NCI-H2196 treated with DMSO at 0.1 percent for 48 hours (cell line): ENCODE measurements around the gene PPP1R9B.

ENCODE experiments used
- DNase-seq: peaks from one replicate; lab custom pipeline; 2025; ENCODE audit not compliant: unreplicated experiment; lab: John Stamatoyannopoulos, UW

The PPP1R9B gene

DNA sequence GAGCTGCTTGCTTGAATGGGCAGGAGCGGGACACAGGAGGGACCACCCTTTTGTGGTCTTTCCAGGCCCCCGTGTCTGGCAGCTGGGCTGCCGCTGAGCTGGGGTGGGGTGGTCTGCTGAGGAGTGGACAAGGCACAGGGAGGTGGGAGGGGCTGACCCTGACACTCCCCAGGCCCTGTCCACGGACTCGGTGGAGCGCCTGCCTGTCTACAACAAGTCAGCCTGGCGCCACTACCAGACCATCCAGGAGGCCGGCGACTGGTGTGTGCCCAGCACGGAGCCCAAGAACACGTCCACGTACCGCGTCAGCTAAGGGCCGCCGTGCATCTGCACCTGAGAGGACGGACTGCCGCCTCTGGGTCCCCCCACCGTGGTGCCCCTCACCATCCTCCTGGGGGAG is 40.7 kb downstream of the PPP1R9B start:
- no peak for DNase-seq

DNA sequence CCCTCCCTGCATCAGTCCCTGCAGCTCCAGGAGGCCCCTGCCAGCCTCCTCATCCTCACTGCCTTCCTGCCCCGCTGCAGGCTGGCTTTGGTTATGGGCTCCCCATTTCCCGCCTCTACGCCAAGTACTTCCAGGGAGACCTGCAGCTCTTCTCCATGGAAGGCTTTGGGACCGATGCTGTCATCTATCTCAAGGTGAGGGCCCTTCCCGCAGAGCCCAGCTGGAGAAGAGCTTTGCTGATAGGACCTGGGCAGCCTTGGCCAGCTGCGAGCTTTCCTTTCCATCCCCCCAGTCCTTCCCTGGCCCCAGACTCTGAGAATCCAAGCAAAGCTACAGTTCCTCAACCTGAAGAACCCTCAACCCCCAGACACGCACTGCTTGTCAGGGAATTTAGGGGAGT is 41.3 kb downstream of the PPP1R9B start:
- DNase-seq, result no peak

DNA sequence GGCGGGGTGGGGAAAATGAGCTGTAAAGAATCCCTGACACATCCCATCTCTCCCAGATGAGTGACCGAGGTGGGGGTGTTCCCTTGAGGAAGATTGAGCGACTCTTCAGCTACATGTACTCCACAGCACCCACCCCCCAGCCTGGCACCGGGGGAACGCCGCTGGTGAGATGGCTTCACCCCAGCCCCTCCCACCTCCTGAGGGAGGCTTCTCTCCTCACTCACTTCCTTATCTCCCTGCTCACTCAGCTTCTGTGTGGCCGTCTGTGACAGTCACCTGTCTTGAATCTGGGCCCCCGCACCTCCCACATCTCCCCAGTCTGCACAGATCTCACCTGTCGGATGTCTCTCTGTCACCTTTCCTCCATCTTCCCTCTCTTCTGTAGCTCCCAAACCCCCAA is 41.9 kb downstream of the PPP1R9B start:
- no peak for DNase-seq

DNA sequence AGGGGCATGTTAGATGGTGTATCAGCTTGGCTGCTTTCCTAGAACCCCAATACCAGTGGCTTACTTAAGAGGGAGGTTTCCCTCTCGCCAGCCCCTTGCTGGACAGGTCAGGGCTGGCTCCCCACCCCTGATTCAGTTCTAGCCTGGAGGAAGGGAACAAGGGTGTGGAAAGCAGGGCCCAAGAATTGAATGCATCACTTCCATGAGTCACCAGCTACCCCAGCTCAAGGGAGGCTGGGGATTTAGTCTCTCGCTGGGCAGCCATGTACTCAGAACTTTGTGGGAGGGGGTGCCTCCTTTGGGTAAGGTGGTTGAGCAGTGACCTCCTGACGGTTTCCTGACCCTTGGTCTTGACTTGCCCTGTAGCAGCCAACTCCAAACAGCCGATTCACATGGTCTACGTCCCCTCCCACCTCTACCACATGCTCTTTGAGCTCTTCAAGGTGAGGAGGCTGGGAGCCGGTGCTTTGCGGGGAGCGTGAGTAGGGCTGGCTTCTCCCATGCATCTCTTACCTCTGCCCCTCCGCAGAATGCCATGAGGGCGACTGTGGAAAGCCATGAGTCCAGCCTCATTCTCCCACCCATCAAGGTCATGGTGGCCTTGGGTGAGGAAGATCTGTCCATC is 42.6 kb downstream of the PPP1R9B start:
- no peak for DNase-seq

DNA sequence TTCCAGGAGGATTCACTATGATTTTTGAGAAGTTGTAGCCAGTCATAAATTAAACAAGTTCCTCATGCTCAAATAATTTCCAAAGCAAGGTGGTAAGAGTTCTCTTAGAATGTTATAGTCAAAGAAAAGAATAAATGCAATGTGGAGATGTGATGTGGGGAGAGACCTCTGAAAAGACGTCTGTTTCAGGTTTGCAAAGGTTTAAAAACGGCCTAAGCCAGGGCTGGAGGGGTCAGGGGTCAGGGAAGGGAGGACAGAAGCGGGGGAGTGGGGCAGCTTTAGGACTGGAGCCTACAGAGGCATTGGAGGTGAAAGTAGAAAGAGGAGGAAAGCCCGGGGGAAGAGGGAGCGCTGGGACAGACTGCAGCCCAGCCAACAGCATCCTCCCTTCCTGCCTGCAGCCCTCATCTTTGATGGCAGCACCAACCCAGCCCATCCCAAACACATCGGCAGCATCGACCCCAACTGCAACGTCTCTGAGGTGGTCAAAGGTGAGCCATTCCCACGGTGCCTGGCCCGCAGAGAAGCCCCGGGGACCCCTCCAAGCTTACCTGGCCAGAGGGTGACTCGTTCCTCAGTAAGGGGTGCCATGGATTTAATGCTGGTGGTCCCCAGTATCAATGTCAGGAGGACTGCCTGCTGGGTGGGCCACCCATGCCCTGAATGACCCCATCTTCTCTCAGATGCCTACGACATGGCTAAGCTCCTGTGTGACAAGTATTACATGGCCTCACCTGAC is 43.9 kb downstream of the PPP1R9B start:
- DNase-seq, result no peak

DNA sequence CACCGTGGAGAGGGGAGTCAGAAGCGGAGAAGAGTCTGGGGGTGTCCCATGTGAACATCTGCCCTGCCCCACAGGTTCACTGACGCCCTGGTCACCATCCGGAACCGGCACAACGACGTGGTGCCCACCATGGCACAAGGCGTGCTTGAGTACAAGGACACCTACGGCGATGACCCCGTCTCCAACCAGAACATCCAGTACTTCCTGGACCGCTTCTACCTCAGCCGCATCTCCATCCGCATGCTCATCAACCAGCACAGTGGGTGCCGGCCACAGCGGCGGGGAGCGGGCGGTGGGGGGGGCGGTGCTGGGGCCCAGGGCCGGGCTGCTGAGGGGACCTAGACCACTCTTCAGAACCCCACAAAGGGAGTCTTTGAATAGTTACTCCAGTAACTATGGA is 44.7 kb downstream of the PPP1R9B start:
- no peak for DNase-seq

DNA sequence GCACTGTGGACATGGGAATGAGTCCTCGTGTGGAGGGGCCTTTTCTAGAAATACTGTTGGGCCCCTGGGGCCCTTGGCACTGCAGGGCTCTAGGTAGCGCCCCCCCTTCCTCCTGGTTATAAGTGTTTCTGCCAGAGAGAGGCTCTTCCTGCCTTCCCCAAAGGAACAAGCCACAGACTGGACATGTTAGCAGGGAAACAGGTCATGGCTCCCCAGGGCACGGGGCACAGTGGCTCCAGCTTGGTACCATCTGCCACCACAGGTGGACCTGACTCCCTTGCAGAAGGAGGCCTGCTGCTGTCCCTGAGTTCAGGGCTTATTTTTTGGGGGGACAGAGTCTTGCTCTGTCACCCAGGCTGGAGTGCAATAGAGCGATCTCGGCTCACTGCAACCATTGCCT is 46.5 kb downstream of the PPP1R9B start:
- no peak for DNase-seq

DNA sequence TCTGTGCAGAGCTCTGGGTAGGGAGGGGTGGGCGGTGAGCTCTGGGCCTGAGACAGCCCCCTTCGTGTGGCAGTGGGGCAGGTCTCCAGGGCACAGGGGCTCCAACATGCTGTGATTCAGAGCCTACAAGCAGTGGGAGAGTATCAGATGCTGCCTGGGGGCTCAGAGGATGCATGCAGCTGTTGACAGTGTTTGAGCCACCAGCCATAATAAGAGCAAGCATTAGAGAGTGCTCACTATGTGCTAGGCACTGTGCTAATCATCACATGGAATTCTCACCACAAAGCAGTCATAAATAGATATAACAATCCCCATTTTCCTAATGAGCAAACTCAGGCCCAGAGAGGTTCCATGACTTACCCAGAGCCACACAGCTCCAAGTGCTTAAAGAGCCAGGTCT is 47.2 kb downstream of the PPP1R9B start:
- no peak for DNase-seq

DNA sequence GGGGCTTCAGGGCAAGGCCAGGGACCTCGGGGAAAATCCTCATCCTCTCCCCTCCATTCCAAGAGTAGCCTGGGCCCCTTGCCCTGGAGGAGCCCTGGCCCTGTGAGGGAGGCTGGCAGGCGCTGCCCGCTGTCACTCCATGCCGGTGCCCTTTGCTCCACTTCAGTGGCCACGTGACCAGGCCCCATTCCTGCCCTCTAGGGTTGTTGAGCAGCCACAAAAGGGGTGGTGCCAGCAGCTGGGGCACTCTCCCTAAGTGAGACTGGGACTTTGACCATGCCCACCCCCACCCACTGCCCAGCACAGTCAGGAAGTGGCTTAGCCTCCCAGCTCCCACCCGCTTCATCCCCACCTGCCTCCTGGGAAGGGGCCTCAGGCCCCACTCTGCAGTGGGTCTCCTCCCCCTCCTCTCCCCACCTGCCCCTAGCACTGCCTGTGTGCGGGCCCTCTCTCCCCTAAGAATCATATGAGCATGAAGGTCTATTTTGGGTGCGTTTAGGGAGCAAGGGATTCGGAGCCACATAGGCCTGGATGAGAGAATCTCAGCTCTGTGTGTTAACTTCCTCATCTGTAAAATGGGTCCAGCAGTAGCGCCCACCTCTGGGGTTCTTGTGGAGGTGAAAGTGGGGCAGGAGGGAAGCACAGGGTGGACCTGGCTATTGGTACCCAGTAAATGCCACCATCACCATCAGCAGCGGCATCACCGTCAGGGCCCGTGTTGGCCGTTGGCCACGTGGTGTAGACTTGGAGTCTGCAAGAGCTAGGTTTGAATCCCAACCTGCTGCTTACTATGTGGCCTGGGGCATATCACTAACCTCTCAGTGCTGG is 48.1 kb downstream of the PPP1R9B start:
- no peak for DNase-seq

DNA sequence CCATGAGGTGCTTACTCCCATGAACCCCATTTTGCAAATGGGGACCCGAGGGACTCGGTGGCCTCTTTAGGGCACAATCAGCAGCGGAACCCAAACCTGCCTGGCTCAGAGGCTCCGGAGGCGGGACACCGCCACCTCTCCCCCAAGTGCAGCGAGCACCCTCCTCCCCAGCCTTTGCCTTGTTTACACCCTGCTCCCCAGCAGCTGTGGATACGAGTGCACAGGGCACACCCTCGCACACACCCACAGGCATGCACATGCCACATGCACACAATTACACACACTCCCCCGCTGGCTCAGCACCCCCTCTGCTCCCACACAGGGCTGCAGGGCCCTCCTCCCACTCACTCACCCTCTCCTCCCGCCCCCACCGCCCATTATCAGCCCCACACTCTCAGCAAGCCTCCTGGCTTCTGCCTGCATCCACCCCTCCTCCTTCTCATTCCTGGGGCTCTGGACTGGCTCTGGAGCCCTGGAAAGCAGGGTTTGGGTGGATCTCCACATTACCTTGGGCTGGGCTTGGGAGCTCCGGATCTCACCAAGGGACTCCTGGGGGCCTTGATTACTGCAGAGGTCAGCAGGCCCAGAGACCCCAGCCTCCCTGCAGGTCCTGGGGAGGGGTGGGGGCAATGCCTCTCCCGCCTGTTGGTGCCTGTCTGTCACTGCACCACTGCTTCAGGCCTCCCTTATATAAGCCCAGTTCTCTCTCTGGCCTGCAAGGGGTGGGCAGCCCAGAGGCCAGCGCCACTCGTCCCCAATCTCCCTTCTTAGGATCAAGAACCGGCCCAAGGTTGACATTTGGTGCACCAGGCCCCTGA is 48.9 kb downstream of the PPP1R9B start:
- no peak for DNase-seq

DNA sequence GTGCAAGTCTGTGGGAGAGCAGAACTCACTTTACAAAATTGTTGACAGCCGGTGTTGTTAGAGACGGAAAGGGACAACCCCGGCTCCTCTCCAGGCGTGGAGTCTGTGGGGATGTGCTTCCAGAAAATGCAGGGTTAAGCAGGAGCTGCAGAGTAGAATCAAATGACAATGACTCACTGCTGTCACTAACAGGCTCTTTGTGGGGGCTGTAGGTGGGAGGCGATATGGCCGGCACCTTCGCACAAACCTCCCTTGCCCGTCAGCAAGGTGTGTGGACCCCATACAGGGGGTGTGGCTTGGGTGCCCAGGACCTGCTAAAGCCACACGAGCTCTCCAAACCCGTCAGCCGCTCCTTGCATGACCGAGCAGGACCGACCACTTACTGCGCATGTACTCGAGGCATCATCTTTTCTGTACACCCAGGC is 49.5 kb downstream of the PPP1R9B start:
- no peak for DNase-seq

DNA sequence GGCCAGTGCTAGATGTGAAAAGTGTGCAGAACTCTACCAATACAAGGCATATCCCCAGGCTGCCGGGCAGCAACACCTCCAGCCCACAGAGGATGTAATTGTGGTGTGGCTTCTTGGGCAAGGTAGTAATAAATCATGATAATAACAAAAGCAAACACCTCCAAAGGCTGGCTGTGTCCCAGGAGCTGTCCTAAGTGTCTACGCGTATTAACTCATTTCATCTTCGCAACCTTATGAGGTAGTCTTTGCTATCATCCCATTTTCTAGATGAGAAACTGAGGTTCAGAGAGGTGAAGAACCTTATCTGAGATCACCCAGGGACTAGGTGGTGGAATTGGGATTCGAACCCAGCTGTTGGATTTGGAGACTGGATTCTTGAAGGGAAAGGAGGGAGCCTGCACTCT is 50.0 kb downstream of the PPP1R9B start:
- DNase-seq, result no peak

DNA sequence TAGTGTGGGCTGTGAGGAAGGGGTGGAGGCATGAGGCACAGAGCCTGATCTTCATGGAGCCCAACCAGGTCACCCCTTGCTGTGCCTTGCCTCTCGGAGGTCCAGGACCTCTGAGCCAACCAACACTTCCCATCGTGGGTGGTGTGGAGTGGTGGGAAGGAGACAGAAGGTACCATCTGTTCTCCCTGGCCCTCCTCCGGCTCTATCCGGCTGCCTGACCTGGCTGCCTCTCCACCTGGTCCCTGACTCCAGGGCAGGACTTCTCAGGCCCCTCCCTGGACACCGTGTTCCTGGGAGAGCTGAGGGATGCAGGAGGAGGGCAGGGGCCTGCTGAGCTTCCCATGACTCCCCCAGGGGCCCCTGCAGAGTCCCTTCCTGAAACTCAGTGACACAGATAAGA is 51.5 kb downstream of the PPP1R9B start:
- no peak for DNase-seq

DNA sequence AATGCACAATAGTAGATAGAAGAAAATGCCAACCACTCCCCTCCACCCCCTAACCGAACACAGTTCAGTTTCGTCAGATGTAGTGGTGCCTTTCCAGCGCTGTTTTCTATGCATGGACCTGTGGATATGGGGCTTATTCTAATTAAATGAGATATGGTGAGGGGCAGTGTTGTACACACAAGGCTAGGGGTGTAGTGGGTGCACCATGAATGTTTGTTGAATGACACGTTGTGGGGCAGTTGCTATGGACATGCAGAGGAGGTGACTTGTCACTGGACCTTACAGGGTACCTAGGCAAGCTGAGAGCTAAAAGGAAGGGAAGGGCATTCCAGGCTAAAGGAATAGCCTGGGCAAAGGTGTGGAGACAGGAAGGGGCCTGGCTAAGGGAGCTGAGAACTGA is 51.9 kb downstream of the PPP1R9B start:
- no peak for DNase-seq

DNA sequence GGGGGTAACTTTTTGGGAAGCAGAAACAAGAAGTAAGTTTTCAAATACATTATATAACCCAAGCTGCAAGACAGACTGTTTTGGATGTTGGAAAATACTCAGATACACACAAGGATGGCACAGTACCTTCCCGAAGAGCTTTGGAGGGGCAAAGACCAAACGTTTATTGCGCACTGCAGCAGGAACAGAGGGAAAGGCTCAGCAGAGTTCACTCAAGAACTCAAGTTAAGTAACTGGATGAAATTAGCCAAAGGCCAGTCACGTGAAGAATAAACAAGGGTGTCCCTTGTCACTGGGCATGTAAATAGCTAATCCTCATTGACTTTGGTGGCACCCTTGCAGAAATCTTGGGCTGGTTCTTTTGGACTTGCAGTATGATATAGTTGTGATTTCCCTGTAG is 52.6 kb downstream of the PPP1R9B start:
- DNase-seq, result no peak

DNA sequence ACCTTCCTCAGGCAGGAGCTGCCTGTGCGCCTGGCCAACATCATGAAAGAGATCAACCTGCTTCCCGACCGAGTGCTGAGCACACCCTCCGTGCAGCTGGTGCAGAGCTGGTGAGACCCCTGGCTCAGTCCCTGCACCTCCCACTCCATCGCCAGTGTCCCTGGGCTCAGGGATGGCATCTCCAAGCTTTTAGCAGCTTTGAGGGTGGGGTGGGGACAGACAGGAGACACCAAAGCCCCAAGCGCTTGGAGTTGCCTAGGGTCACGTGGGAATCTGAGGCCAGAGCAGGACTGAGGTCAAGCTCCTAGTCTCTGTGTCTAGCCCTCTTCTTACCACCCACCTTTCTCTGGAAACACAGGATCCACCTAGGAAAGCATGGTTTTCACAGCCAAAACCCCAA is 53.0 kb downstream of the PPP1R9B start:
- DNase-seq, result no peak

DNA sequence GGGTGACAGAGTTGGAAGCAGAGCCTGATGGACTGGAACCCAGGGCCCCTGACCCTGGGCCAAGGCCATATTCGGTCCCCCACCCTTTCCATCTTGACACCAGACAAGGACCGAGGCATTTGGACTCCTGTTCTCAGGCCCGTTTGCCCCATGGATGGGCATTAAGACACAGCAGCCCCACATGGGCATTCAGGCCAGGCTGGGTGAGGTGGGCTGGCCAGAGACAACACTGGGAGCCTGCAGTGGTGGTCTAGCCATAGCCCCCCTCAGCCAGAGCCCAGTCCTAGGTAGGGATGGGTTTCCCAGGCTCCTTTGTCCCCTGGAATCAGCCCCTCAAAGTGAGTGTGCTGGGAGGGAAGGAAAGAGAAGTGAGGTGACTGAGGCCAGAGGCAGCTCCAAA is 53.7 kb downstream of the PPP1R9B start:
- DNase-seq, result no peak

DNA sequence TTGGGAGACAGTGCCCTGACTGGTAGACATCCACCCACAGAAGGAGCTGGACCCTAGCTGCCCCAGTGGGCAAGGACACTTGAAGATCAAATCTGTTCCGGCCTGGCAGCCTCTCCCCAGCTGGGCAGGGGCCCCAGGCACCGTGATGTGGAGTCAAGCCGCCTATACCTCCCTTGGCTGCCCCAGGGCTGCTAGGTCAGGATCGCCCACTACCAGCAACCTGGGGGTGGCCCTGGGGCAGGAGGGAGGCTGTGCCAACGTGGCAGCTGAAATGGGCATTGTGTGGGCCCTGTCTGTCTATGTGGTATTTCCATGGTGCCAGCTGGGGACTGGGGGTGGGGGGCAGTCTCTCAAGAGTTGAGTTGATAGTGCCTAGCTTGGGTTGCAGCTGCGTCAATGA is 54.4 kb downstream of the PPP1R9B start:
- no peak for DNase-seq

DNA sequence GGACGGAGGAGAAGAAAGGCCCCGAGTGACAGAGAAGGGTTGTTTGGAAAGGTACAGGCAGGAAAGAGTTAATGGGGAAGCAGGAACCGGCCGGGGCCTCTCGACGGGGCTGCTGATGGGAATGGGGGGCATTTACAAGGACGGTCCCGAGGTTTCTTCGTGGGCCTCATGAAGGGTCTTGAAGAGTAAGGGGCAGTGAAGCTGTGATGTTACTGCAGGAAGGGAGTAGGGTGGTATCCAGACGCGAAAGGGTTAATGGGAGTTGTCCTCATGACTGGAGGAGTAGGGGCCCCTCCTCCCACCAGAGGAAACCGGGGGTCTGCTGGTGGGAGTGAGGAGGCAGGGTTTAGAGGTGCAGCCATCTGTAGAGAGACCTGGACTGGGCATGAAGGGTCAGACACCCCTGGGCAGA is 54.8 kb downstream of the PPP1R9B start:
- DNase-seq, result no peak

DNA sequence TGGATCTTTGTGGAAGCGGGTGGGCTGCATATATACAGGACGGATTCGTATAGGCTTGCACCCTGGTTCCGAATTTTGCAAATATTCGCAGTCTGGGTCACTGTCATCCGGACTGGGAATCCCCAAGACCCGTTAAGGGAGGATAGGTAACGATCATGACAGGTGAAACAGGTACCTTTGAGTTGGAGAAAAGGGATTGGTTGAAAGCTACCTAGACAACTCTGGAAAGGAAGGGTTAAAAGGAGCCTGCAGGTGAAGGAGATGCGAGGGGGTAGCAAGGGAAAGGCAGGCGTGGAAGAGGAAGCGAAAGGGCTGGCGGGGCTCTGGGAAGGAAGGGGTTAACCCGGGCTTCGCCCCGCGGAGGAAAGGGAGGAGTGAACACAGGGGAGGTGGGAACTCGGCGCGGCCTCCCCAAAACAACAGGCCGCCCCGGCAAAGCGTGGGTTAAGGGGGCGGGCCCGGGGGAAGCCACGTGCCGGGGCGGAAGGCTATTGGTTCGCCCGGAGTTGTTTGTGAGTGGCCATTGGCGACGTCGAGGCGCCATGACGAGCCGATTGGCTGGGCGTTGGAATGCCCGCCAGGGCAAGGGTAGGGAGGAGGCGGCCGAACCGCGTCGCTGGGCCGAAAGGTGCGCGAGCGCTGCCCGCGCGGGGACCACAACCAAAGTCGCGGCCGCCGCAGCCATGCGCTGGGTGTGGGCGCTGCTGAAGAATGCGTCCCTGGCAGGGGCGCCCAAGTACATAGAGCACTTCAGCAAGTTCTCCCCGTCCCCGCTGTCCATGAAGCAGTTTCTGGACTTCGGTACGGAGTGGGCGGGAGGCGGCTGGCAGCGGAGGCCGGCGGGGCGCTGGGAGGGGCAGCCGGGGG is 55.5 kb downstream of the PPP1R9B start, which contains the start of gene PDK2:
Gene PDK2 (plus strand): TSS at position 599 of the 867 bp plus-strand sequence. CDS start 85 bp downstream, at position 684.
- peak; percentile 89 for DNase-seq
